ENCODE measurements around the gene MTREX. TPM values are rescaled to one million over a fixed set of nuclear protein-coding genes. Genes with fewer than 3 reads are reported as not detected.

Gene MTREX
- total RNA-seq, 1 experiment from 2014 or later, result 25.6 TPM

GRCh38 chr5:55300890-55301289, 6.9 kb upstream of the MTREX start:
- Histone ChIP-seq H3K9ac (ENCODE audit: low read length) (no peak overlapping the region), H3F3A (ENCODE audit: low read length, unreplicated experiment) (no peaks in the 10 kb centered on the region), H3K9me2 (replicated peaks; ENCODE audit: low read length) (no peaks in the 10 kb centered on the region), H3K9me3 (ENCODE audit: low read length) (no peaks in the 10 kb centered on the region), H3K4me3 (ENCODE audit: low read length) (no peak overlapping the region), H2AFZ (ENCODE audit: low read length) (no peak overlapping the region), H3K4me2 (ENCODE audit: low read length) (no peak overlapping the region), H4K20me1 (ENCODE audit: low read length) (no peaks in the 10 kb centered on the region), H3K27me3 (ENCODE audit: low read length) (no peaks in the 10 kb centered on the region), H3K36me3 (ENCODE audit: low read depth, low read length) (peaks cover 14% of the 10 kb centered on the region), H3K4me1 (ENCODE audit: insufficient read depth, low read length) (peaks cover 16% of the 10 kb centered on the region), H3K79me2 (ENCODE audit: low read length) (peaks cover 54% of the 10 kb centered on the region), H3K27ac (ENCODE audit: low read length) (no peak overlapping the region)
- no peak for DNase-seq
- no TSS peak for BruUV-seq (replicated peaks)
- intact Hi-C loops (cut with micrococcal nuclease), result no loop called here
- POLR2A ChIA-PET (ENCODE audit: unreplicated experiment), result interaction anchor here (0.5 kb wide), 1 partner anchor 115 kb away, joined by 7 read pairs; no protein-coding TSS in a partner anchor
- CTCF ChIA-PET, result no interaction called here
- TF ChIP-seq CTCF (conservative IDR thresholded peaks at IDR 0.05; ENCODE audit: low read depth, low read length), result no peak
- no peak for TF ChIP-seq EZH2 (IDR thresholded peaks at IDR 0.05; ENCODE audit: low read length, unreplicated experiment)
- no peak for TF ChIP-seq EZH2phosphoT487 (IDR thresholded peaks at IDR 0.05; ENCODE audit: borderline replicate concordance, low read length)
- no peak for ATAC-seq

GRCh38 chr5:55303238-55303690, 4.5 kb upstream of the MTREX start:
- H3K4me3 ChIP-seq (ENCODE audit: low read length), result no peak overlapping the region
- intact Hi-C loops (cut with micrococcal nuclease), result no loop called here
- no peak overlapping the region for H3K9ac ChIP-seq (ENCODE audit: low read length)
- no peak overlapping the region for H2AFZ ChIP-seq (ENCODE audit: low read length)
- peak overlapping the region; percentile 38; the same call in 1 of the 2 replicates for H3K4me2 ChIP-seq (ENCODE audit: low read length)
- DNase-seq, result peak; percentile 52
- ChIA-PET CTCF (no interaction called here), POLR2A (ENCODE audit: unreplicated experiment) (interaction anchor here (0.6 kb wide), 1 partner anchor 69 kb away, joined by 5 read pairs; no protein-coding TSS in a partner anchor)
- no peaks in the 10 kb centered on the region for H3K27me3 ChIP-seq (ENCODE audit: low read length)
- no peaks in the 10 kb centered on the region for H3K9me3 ChIP-seq (ENCODE audit: low read length)
- H4K20me1 ChIP-seq (ENCODE audit: low read length), result no peaks in the 10 kb centered on the region
- H3K9me2 ChIP-seq (replicated peaks; ENCODE audit: low read length), result no peaks in the 10 kb centered on the region
- peak overlapping the region; percentile 10; the same call in 1 of the 2 replicates for H3K27ac ChIP-seq (ENCODE audit: low read length)
- peaks cover 3% of the 10 kb centered on the region for H3K36me3 ChIP-seq (ENCODE audit: low read depth, low read length)
- H3K79me2 ChIP-seq (ENCODE audit: low read length), result peaks cover 76% of the 10 kb centered on the region
- BruUV-seq (replicated peaks), result no TSS peak
- H3F3A ChIP-seq (ENCODE audit: low read length, unreplicated experiment), result no peaks in the 10 kb centered on the region
- TF ChIP-seq CTCF (conservative IDR thresholded peaks at IDR 0.05; ENCODE audit: low read depth, low read length) (no peak), EZH2 (IDR thresholded peaks at IDR 0.05; ENCODE audit: low read length, unreplicated experiment) (no peak), EZH2phosphoT487 (IDR thresholded peaks at IDR 0.05; ENCODE audit: borderline replicate concordance, low read length) (no peak)
- ATAC-seq, result peak; percentile 11
- H3K4me1 ChIP-seq (ENCODE audit: insufficient read depth, low read length), result peaks cover 21% of the 10 kb centered on the region

- Histone ChIP-seq H3K9me3 (ENCODE audit: low read length) (no peaks in the 10 kb centered on the region), H3K79me2 (ENCODE audit: low read length) (peaks cover 85% of the 10 kb centered on the region), H3K4me1 (ENCODE audit: insufficient read depth, low read length) (peaks cover 27% of the 10 kb centered on the region), H3K4me2 (ENCODE audit: low read length) (no peak overlapping the region), H3K27me3 (ENCODE audit: low read length) (no peaks in the 10 kb centered on the region), H3K9ac (ENCODE audit: low read length) (no peak overlapping the region), H3K27ac (ENCODE audit: low read length) (no peak overlapping the region), H2AFZ (ENCODE audit: low read length) (no peak overlapping the region), H3F3A (ENCODE audit: low read length, unreplicated experiment) (no peaks in the 10 kb centered on the region), H4K20me1 (ENCODE audit: low read length) (no peaks in the 10 kb centered on the region), H3K9me2 (replicated peaks; ENCODE audit: low read length) (no peaks in the 10 kb centered on the region), H3K36me3 (ENCODE audit: low read depth, low read length) (peaks cover 3% of the 10 kb centered on the region), H3K4me3 (ENCODE audit: low read length) (no peak overlapping the region)
- DNase-seq (no peak), ATAC-seq (no peak)
- TF ChIP-seq EZH2 (IDR thresholded peaks at IDR 0.05; ENCODE audit: low read length, unreplicated experiment), result no peak
- TF ChIP-seq CTCF (conservative IDR thresholded peaks at IDR 0.05; ENCODE audit: low read depth, low read length), result no peak
- ChIA-PET CTCF (no interaction called here), POLR2A (ENCODE audit: unreplicated experiment) (no interaction called here)
- intact Hi-C loops (cut with micrococcal nuclease), result no loop called here
- BruUV-seq (replicated peaks), result no TSS peak
Observed at GRCh38 chr5:55304584-55304983, 3.2 kb upstream of the MTREX start.
